SK-N-SH treated with all-trans-retinoic acid at 6 μM for 48 hours (cell line): ENCODE measurements around the gene GRK5.
"Not testable (repeated sequence)": the region's sequence is repeated elsewhere in the genome, so short reads cannot be mapped to it uniquely, and the experiment has no call there.

ENCODE experiments used
- ATAC-seq: fragments of 200-7000 bp; cut with Tn5 transposase; 3 replicates; pipeline ENCODE4 v1.9.1; 2020; ENCODE audit warnings: mild to moderate bottlenecking, moderate library complexity
- BACH2 ChIP-seq: fragments of 250-450 bp; sonication (Bioruptor Pico); IDR thresholded peaks from 2 replicates; pipeline ENCODE4 v1.9.0; 2021; ENCODE audit warnings: mild to moderate bottlenecking, borderline replicate concordance
- CREB5 ChIP-seq: fragments of 250-450 bp; sonication (Bioruptor Pico); IDR thresholded peaks from 2 replicates; pipeline ENCODE4 v1.5.1; 2020; ENCODE audit warnings: low read depth, mild to moderate bottlenecking, moderate library complexity
- CSRNP3 ChIP-seq: fragments of 250-450 bp; sonication (Bioruptor Pico); IDR thresholded peaks from 2 replicates; pipeline ENCODE4 v1.5.1; 2021; ENCODE audit warnings: mild to moderate bottlenecking, moderate library complexity
- ESRRG ChIP-seq: fragments of 250-450 bp; sonication (Bioruptor Pico); IDR thresholded peaks from 2 replicates; pipeline ENCODE4 v1.6.1; 2021; ENCODE audit warnings: mild to moderate bottlenecking
- GLIS3 ChIP-seq: fragments of 250-450 bp; sonication (Bioruptor Pico); IDR thresholded peaks from 2 replicates; pipeline ENCODE4 v1.5.0; 2020; ENCODE audit warnings: mild to moderate bottlenecking, moderate library complexity
- ISL1 ChIP-seq: fragments of 250-450 bp; sonication (Bioruptor Pico); IDR thresholded peaks from 2 replicates; pipeline ENCODE4 v2.1.2; 2022; ENCODE audit warnings: mild to moderate bottlenecking, moderate library complexity
- OSR1 ChIP-seq: fragments of 250-450 bp; sonication (Bioruptor Pico); IDR thresholded peaks from 2 replicates; pipeline ENCODE4 v1.8.0; 2022; ENCODE audit warnings: moderate library complexity, mild to moderate bottlenecking, inconsistent platforms
- PATZ1 ChIP-seq: fragments of 250-450 bp; sonication (Bioruptor Pico); IDR thresholded peaks from 2 replicates; pipeline ENCODE4 v1.8.0; 2020; ENCODE audit warnings: mild to moderate bottlenecking, moderate library complexity, borderline replicate concordance
- POU6F1 ChIP-seq: fragments of 250-450 bp; sonication (Bioruptor Pico); IDR thresholded peaks from 2 replicates; pipeline ENCODE4 v1.8.0; 2021; ENCODE audit warnings: low read depth, mild to moderate bottlenecking, moderate library complexity, borderline replicate concordance
- PPARA ChIP-seq: fragments of 250-450 bp; sonication (Bioruptor Pico); IDR thresholded peaks from 2 replicates; pipeline ENCODE4 v1.5.0; 2020; ENCODE audit warnings: mild to moderate bottlenecking, borderline replicate concordance
- RARB ChIP-seq: fragments of 250-450 bp; sonication (Bioruptor Pico); IDR thresholded peaks from 2 replicates; pipeline ENCODE4 v1.8.0; 2021; ENCODE audit warnings: mild to moderate bottlenecking, moderate library complexity
- TOX ChIP-seq: fragments of 250-450 bp; sonication (Bioruptor Pico); IDR thresholded peaks from 2 replicates; pipeline ENCODE4 v1.8.0; 2021; ENCODE audit warnings: mild to moderate bottlenecking, moderate library complexity, borderline replicate concordance
- ZC3H10 ChIP-seq: fragments of 250-450 bp; sonication (Bioruptor Pico); IDR thresholded peaks from 2 replicates; pipeline ENCODE4 v1.5.1; 2021; ENCODE audit warnings: mild to moderate bottlenecking, moderate library complexity
- ZFP30 ChIP-seq: fragments of 450-650 bp; formaldehyde crosslinking; IDR thresholded peaks from 2 replicates; pipeline ENCODE4 v1.5.0; 2022; ENCODE audit warnings: mild to moderate bottlenecking, moderate library complexity
- ZNF565 ChIP-seq: fragments of 450-650 bp; formaldehyde crosslinking; conservative IDR thresholded peaks from 2 replicates; pipeline ENCODE4 v1.5.0; 2020; ENCODE audit warnings: low read depth, mild to moderate bottlenecking, moderate library complexity
- ZNF70 ChIP-seq: fragments of 450-650 bp; formaldehyde crosslinking; IDR thresholded peaks from 2 replicates; pipeline ENCODE4 v1.5.0; 2020; ENCODE audit warnings: mild to moderate bottlenecking, moderate library complexity
- ZNF8 ChIP-seq: fragments of 450-650 bp; formaldehyde crosslinking; IDR thresholded peaks from 2 replicates; pipeline ENCODE4 v1.5.0; 2020; ENCODE audit warnings: mild to moderate bottlenecking, moderate library complexity
- TF ChIP-seq, protein P1 (sequence below): fragments of 250-450 bp; sonication (Bioruptor Pico); IDR thresholded peaks from 2 replicates; pipeline ENCODE4 v1.5.0; 2020; ENCODE audit warnings: mild to moderate bottlenecking, moderate library complexity

GRK5 gene

DNA sequence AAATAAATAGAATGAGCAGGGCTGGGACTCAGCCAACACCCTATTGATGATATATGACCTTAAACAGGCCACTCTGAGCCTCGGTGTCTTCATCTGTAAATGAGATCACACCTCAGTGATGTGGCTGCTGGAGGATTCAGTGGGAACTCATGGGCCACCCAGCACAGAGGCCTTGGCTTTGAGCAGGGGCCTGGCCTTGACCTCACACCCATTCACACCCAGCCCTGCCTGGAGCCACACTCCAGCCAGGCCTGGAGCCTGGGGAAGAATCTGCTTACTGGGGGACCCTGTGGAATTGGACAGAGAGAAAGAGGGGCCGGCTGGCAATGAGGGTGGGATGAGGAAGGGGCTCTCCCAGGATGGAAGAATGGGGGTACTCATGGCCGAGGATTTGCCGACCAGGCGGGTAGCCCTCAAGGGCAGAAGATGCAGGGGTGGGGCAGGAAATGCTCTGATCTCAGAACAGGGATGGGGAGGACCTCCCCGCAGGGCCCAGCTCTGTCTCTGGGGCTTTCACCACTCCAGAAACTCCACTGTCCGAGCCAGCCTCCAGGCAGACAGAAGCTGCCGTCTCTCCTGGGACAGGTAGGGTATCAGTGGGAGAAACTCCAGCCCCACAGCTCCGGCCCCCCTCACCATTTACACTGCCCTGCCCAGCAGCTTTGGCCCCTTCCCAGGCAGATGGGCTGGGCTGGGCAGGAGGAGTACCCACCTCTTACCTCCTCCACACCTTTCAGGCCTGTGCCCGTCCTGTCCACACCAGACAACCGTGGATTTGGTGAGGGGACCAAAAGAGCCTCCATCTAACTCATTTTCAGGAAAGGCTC is 253.2 kb downstream of the GRK5 start:
- no peak for ATAC-seq
- TF ChIP-seq ESRRG (CRISPR knock-in tag) (no peak), ZNF70 (CRISPR knock-in tag) (no peak)

DNA sequence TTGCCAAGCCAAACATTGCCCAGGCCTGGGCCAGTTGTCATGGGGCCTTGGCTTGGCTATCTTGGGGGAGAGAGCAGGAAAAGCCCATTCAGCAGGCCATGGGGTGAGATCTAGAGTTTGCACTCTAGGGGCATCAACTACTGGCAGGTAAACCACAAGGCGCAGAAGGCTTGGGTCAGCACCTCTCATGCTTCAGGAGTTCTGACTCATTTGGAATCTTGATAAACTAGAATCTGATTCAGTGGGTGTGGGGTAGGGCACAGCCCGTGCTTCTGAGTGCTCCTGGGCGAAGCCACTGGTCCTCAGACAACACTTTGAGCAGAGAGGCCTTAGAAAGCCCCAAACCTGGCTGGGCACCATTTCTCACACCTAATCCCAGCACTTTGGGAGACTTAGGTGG is 254.0 kb downstream of the GRK5 start:
- ATAC-seq, result no peak
- TF ChIP-seq ISL1 (CRISPR knock-in tag), result no peak
- TF ChIP-seq POU6F1 (CRISPR knock-in tag), result no peak
- no peak for TF ChIP-seq GLIS3 (CRISPR knock-in tag)
- TF ChIP-seq CSRNP3 (CRISPR knock-in tag), result no peak
- TF ChIP-seq RARB (CRISPR knock-in tag), result no peak
- no peak for TF ChIP-seq OSR1 (CRISPR knock-in tag)
- TF ChIP-seq TOX (CRISPR knock-in tag), result no peak
- TF ChIP-seq ZNF565 (CRISPR knock-in tag), result no peak
- no peak for TF ChIP-seq BACH2 (CRISPR knock-in tag)
- TF ChIP-seq ZC3H10, result no peak
- TF ChIP-seq ZFP30 (CRISPR knock-in tag), result no peak
- no peak for TF ChIP-seq ESRRG (CRISPR knock-in tag)
- no peak for TF ChIP-seq CREB5 (CRISPR knock-in tag)
- TF ChIP-seq, protein P1, sequence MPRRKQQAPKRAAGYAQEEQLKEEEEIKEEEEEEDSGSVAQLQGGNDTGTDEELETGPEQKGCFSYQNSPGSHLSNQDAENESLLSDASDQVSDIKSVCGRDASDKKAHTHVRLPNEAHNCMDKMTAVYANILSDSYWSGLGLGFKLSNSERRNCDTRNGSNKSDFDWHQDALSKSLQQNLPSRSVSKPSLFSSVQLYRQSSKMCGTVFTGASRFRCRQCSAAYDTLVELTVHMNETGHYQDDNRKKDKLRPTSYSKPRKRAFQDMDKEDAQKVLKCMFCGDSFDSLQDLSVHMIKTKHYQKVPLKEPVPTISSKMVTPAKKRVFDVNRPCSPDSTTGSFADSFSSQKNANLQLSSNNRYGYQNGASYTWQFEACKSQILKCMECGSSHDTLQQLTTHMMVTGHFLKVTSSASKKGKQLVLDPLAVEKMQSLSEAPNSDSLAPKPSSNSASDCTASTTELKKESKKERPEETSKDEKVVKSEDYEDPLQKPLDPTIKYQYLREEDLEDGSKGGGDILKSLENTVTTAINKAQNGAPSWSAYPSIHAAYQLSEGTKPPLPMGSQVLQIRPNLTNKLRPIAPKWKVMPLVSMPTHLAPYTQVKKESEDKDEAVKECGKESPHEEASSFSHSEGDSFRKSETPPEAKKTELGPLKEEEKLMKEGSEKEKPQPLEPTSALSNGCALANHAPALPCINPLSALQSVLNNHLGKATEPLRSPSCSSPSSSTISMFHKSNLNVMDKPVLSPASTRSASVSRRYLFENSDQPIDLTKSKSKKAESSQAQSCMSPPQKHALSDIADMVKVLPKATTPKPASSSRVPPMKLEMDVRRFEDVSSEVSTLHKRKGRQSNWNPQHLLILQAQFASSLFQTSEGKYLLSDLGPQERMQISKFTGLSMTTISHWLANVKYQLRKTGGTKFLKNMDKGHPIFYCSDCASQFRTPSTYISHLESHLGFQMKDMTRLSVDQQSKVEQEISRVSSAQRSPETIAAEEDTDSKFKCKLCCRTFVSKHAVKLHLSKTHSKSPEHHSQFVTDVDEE (CRISPR knock-in tag), result no peak
- TF ChIP-seq ZNF70 (CRISPR knock-in tag), result no peak

DNA sequence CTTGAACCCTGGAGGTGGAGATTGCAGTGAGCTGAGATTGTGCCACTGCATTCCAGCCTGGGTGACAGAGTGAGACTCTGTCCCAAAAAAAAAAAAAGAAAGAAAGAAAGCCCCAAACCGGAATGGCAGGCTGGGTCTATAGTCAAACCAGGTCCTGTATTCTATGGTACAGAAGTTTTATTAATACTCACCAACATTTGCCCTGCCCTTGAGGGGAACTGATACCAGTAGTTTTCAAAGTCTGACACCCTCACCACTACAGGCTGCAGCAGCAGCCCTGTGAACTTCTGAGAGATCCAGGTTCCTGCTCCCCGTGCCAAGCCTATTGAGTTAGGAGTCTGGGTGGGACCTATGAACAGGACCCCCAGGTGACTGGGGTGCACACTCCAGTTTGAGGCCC is 254.6 kb downstream of the GRK5 start:
- no peak for ATAC-seq
- TF ChIP-seq PATZ1 (CRISPR knock-in tag) (no peak), CREB5 (CRISPR knock-in tag) (no peak), BACH2 (CRISPR knock-in tag) (no peak), ZFP30 (CRISPR knock-in tag) (no peak)

DNA sequence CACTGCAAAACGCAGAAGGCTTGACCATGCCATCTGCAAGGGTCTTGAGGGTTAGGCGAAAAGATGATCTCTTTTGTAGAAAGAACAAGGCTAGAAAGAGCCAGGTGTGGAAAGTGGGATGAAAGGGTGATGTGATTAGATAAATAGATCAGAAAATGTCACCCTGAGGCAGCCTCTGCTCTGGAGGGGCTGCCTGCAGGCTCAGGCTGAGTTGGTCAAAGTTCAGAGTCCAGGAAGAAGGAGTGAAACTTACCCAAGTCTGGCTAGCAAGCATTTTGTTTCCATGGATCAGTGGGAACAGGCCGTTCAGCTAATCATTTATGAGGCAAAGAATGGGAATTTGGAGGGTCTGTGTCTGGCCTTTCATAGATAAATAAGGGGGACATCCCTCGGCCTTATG is 255.4 kb downstream of the GRK5 start:
- no peak for ATAC-seq
- TF ChIP-seq GLIS3 (CRISPR knock-in tag), result no peak
- TF ChIP-seq ISL1 (CRISPR knock-in tag), result no peak
- no peak for TF ChIP-seq PPARA (CRISPR knock-in tag)
- TF ChIP-seq ZNF8 (CRISPR knock-in tag), result no peak
- TF ChIP-seq PATZ1 (CRISPR knock-in tag), result no peak
- TF ChIP-seq CREB5 (CRISPR knock-in tag), result no peak

DNA sequence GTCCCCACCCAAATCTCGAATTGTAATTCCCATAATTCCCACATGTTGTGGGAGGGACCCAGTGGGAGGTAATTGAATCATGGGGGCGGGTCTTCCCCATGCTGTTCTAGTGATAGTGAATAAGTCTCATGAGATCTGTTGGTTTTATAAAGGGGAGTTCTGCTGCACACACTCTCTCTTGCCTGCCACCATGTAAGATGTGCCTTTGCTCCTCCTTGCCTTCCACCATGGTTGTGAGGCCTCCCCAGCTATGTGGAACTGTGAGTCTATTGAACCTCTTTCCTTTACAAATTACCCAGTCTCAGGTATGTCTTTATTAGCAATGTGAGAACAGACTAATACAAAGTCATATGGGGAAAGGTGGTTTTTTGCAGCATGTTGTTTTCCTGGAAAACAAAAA is 255.8 kb downstream of the GRK5 start:
- ATAC-seq, result not testable (repeated sequence)
